HG02870 (cell line): ENCODE data around the gene GPR42.

Experiments used
- ATAC-seq: cut with Tn5 transposase; IDR thresholded peaks from one replicate; pipeline ENCODE4 v1.9.1; 2021; ENCODE audit warnings: mild to moderate bottlenecking, moderate library complexity; ENCODE audit not compliant: unreplicated experiment

Gene GPR42

DNA sequence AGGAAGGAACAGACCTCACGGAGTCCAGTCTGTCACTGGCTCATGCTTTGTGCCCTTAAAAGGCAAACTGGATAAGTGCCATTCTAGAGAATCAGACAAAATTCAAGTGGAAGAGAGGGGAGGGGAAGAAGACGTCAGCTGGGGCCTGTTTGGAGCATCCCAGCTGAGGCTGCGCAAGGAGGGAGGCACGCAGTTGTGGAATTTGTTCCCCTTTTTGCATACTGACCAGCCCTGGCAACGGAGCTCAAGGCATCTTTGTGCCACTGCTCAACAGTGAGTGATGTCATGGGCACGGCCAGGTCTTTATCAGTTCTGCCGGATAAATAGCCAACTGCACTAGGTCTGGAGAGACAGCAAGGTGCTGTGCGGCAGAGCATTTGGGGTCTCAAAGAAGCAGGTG, at the start of gene GPR42:
GPR42 (plus strand) TSS at position 347 of the 400 bp plus-strand sequence. CDS start 292 bp downstream, outside the sequence.
- ATAC-seq = no peak

DNA sequence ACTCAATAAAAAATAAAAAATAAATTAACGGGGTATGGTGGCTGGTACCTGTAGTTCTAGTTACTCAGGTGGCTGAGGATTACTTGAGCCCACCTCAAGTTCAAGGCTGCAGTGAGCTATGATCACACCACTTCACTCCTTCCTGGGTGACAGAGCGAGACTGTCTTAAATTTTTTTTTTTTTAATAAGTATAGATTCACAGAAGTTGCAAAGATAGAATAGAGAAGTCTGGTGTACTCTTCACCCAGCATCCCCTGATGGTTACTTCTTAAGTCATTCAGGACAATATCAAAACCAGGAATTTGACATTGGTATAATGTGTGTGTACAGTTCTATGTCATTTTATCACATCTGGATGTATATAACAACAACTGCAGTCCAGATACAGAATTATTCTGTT, 49.6 kb upstream of the GPR42 start:
- ATAC-seq = no peak

DNA sequence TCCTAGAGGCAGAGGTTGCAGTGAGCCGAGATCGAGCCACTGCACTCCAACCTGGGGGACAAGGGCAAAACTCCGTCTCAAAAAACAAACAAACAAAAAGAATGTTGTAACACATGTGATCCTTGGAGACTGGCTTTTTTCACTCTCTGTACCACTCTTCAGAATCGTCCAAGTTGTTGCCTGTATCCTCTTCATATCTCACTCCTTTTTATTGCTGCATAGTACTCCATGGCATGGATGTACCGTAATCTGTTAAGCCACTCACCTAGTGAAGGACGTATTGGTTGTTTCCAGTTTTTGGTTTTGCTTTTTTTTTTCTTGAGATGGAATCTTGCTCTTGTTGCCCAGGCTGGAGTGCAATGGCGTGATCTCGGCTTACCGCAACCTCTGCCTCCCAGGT, 48.9 kb upstream of the GPR42 start:
- no peak for ATAC-seq

- ATAC-seq = no peak
These were observed 43.2 kb upstream of the GPR42 start for GRCh38 chr19:35327642-35328041.

GRCh38 chr19:35328851-35329285, 42.0 kb upstream of the GPR42 start, which contains the start of gene CD22:
CD22 (plus strand) TSS chr19:35329187; CDS start chr19:35332041, 2,854 bp downstream.
- no peak for ATAC-seq

GRCh38 chr19:35329323-35329722, 41.5 kb upstream of the GPR42 start:
- no peak for ATAC-seq

GRCh38 chr19:35330475-35330874, 40.4 kb upstream of the GPR42 start:
- ATAC-seq = no peak

DNA sequence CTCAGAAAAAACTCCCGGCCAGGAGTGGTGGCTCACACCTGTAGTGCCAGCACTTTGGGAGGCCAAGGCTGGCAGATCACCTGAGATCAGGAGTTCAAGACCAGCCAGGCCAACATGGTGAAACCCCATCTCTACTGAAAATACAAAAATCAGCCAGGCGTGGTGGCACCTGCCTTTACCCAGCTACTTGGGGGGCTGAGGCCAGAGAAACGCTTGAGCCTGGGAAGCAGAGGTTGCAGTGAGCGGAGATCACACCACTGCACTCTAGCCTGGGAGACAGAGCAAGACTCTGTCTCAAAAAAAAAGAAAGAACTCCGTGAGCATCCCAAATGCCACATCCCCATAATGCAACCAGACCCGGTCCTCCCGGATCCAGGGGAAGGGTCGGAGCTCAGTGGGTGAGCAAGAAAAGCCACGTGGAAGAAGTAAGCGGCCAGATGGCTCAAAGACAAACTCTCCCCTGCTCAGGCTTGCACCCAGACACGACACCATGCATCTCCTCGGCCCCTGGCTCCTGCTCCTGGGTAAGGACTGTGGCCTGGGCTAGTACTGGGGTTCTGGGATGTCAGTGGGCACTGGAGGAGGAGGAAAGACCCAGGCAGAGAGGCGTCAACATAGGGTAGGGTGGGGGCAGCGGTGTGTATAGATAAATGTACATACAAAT, 39.2 kb upstream of the GPR42 start:
- ATAC-seq = no peak

- no peak for ATAC-seq
These were observed 38.1 kb upstream of the GPR42 start for GRCh38 chr19:35332817-35333216.

GRCh38 chr19:35334144-35334753, 36.6 kb upstream of the GPR42 start:
- no peak for ATAC-seq

DNA sequence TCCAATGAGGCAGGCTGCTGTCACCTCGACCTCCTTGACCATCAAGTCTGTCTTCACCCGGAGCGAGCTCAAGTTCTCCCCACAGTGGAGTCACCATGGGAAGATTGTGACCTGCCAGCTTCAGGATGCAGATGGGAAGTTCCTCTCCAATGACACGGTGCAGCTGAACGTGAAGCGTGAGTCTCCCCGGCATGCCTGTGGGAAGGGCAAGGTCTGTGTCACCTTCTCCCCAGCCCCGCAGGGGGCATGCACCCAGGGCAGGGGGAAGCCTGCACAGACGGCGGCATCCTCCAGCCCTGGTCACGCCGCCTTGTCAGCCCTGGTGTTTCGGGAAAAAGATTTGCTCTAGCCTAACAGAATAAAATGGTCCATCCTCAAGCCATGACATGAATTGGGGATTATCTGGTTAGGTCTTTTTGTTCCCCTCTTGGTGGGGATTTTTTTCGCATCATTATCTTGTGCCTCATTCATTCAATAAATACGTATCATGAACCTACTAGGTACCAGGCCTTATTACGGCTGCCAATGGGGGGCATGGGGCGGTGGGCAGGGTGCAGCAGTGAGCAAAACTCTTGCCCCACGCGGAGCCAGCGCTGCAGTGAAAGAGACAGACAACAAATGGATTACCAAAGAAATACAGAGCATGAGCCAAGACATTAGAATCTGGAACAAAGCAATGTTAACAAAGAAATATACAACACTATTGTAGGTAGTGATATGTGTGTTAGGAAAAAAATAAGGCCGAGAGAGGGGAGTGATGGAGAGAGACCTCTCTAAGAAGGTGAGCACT, 34.5 kb upstream of the GPR42 start:
- ATAC-seq = no peak

DNA sequence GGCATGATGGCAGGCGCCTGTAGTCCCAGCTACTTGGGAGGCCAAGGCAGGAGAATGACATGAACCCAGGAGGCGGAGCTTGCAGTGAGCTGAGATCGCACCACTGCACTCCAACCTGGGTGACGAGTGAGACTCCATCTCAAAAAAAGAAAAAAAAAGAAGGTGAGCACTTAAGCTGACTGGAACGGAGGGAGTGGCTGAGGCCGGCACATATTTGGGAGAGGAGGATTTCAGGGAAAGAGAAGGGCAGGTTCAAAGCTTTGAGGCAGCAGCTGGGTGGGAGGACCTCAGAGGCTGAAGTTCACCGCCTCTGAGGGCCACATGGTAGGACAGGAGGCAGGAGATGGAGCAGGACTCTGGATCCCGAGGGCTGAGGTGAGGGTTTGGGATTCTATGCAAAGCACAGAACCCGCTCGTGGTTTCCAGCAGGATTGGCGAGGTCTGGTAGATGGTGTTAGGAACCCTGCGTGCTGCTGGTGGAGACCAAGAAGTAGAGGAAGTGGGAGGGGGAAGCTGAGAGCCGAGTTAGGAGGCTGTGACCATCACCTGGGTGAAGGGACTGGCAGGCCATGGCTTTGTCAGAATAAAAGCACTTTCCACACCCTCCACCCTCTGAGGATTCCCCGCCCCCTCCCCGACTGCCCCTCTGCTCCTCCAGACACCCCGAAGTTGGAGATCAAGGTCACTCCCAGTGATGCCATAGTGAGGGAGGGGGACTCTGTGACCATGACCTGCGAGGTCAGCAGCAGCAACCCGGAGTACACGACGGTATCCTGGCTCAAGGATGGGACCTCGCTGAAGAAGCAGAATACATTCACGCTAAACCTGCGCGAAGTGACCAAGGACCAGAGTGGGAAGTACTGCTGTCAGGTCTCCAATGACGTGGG, 33.5 kb upstream of the GPR42 start:
- ATAC-seq = no peak

DNA sequence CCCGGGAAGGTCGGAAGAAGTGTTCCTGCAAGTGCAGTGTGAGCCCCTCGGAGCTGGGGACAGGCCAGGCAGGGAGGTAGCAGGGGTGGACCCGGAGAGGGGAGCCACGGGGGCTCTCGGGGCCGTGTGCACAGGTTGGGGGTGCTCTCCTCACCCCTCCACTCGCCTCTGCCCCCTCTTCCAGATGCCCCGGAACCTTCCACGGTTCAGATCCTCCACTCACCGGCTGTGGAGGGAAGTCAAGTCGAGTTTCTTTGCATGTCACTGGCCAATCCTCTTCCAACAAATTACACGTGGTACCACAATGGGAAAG, 32.9 kb upstream of the GPR42 start:
- ATAC-seq = no peak

DNA sequence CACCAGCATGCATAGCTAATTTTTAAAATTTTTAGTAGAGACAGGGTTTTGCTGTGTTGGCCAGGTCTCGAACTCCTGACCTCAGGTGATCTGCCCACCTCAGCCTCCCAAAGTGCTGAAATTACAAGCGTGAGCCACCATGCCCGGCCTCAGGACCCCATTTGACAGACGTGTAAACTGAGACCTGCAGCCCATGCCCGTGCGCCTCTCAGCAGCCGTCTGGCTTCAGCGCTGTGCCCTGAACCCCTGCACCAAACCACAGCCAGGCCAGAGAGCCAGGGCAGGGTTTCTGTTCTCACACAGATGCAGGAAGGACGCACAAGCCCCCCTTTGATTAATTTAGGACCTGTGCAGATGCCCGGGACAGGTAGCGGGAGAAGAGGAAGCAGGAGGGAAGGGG, 30.4 kb upstream of the GPR42 start:
- ATAC-seq = no peak

GRCh38 chr19:35341006-35341405, 29.9 kb upstream of the GPR42 start:
- no peak for ATAC-seq

DNA sequence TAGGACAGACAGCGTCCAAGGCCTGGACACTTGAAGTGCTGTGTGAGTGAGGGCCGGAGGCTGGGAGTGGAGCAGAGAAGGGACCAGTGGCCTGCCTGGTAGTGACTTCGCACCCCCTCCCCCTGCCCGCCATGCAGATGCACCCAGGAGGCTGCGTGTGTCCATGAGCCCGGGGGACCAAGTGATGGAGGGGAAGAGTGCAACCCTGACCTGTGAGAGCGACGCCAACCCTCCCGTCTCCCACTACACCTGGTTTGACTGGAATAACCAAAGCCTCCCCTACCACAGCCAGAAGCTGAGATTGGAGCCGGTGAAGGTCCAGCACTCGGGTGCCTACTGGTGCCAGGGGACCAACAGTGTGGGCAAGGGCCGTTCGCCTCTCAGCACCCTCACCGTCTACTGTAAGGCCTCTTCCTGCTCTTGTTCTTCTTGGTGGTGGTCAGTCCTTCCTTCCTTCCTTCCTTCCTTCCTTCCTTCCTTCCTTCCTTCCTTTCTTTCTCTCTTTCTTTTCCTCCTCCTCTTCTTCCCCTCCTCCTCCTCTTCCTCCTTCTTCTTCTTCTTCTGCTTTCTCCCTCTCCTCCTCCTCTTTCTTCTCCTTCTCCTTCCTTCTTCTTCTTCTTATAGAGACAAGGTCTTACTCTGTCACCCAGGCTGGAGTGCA, 29.2 kb upstream of the GPR42 start:
- ATAC-seq = no peak

DNA sequence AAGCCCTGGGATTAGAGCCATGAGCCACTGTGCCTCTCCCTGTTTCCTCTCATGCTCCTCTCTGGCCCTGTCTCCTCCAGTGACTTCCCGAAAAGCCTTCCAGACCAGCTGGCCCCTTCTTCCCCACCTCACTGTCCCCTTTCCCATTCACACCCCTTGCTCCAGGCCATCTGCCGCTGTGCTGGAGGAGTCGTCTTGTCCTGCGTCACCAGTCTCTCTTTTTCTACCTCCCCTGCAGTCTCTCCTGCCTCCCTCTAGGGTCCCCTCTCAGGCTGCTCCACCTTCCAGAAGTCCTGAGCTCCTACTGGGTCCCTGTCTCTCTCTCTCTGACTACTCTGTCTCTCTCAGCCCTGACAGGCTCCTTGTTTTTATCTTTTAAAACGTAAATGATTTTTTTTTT, 28.4 kb upstream of the GPR42 start:
- ATAC-seq = no peak

GRCh38 chr19:35344511-35345031, 26.3 kb upstream of the GPR42 start:
- no peak for ATAC-seq

- ATAC-seq = no peak
These were observed 25.2 kb upstream of the GPR42 start for GRCh38 chr19:35345671-35346111.
